K562 (cell line): ENCODE results near the gene CENPQ.

Source experiments
- ARID2 ChIP-seq: fragments of 450-650 bp; IDR thresholded peaks from 2 replicates; pipeline ENCODE4 v1.6.1; 2017; ENCODE audit warnings: antibody characterized with exemption, mild to moderate bottlenecking
- CREB3 ChIP-seq: fragments of 450-650 bp; conservative IDR thresholded peaks from 2 replicates; pipeline ENCODE4 v1.6.1; 2016; ENCODE audit warnings: missing genetic modification characterization, low read depth, mild to moderate bottlenecking, missing compliant biosample characterization, moderate library complexity
- HDAC6 ChIP-seq: IDR thresholded peaks from 2 replicates; pipeline ENCODE4 v1.6.1; 2012; ENCODE audit warnings: low read depth, mild to moderate bottlenecking, control low read depth, inconsistent platforms, low read length, moderate library complexity
- MYC ChIP-seq, 2 experiments: fragments of 250-450 bp in 1 of 2; sonication (Bioruptor Pico) in 1 of 2; IDR thresholded peaks; 2 replicates each; pipeline versions ENCODE4 v1.5.1 to v1.6.1; 2012 to 2021; ENCODE audit warnings: low read depth in 2 of 2, borderline replicate concordance in 1 of 2, improper control_type of control experiment in 1 of 2, low read length in 1 of 2, mild to moderate bottlenecking in 1 of 2, moderate library complexity in 1 of 2
- MYNN ChIP-seq, 2 experiments: sonication (generic); formaldehyde crosslinking in 1 of 2; IDR thresholded peaks; 2 replicates each; pipeline versions ENCODE4 v1.5.0 to v1.6.1; 2016 to 2020; ENCODE audit warnings: antibody characterized with exemption in 1 of 2, missing genetic modification reagents in 1 of 2
- NFYB ChIP-seq: IDR thresholded peaks from 2 replicates; pipeline ENCODE4 v1.6.1; 2011; ENCODE audit warnings: mild to moderate bottlenecking, moderate library complexity; ENCODE audit not compliant: insufficient read length; ENCODE audit errors: extremely low read depth
- POLR2A ChIP-seq: fragments of 450-650 bp; conservative IDR thresholded peaks from 2 replicates; pipeline ENCODE4 v1.6.1; 2016
- PTBP1 ChIP-seq: fragments of 200-400 bp; formaldehyde crosslinking; IDR thresholded peaks from 2 replicates; pipeline ENCODE4 v1.6.1; 2017; ENCODE audit warnings: low read depth, low read length
- SRF ChIP-seq, 2 experiments: fragments of 250-450, 450-650 bp in 1 of 2; sonication (Bioruptor Pico) in 1 of 2; sonication (generic) in 1 of 2; formaldehyde crosslinking; IDR thresholded peaks; 2 replicates each; pipeline versions ENCODE4 v1.5.0 to v1.5.1; 2020 to 2022; ENCODE audit warnings: mild to moderate bottlenecking in 1 of 2, missing genetic modification reagents in 1 of 2
- SRSF9 ChIP-seq: fragments of 200-400 bp; formaldehyde crosslinking; IDR thresholded peaks from 2 replicates; pipeline ENCODE4 v1.6.1; 2017; ENCODE audit warnings: low read depth, low read length, borderline replicate concordance
- USF1 ChIP-seq: sonication (generic); formaldehyde crosslinking; IDR thresholded peaks from 2 replicates; pipeline ENCODE4 v1.9.0; 2022; ENCODE audit warnings: mild to moderate bottlenecking, missing genetic modification reagents
- ZNF23 ChIP-seq: fragments of 250-450 bp; sonication (Bioruptor Pico); IDR thresholded peaks from 2 replicates; pipeline ENCODE4 v1.4.0; 2020; ENCODE audit warnings: mild to moderate bottlenecking
- ZNF79 ChIP-seq: fragments of 250-450 bp; sonication (Bioruptor Pico); IDR thresholded peaks from 2 replicates; pipeline ENCODE4 v1.4.0; 2020; ENCODE audit warnings: low read depth, mild to moderate bottlenecking, moderate library complexity
- TF ChIP-seq, protein P1 (sequence below), 3 experiments: IDR thresholded peaks in 2 of 3; conservative IDR thresholded peaks in 1 of 3; 2 replicates each; pipeline ENCODE4 v1.5.1; 2011 to 2012; ENCODE audit warnings: low read length in 3 of 3, mild to moderate bottlenecking in 3 of 3, control low read depth in 2 of 3, improper control_type of control experiment in 1 of 3, inconsistent platforms in 1 of 3, low read depth in 1 of 3, mixed read lengths in 1 of 3, moderate library complexity in 1 of 3; ENCODE audit not compliant: insufficient read depth in 2 of 3

DNA sequence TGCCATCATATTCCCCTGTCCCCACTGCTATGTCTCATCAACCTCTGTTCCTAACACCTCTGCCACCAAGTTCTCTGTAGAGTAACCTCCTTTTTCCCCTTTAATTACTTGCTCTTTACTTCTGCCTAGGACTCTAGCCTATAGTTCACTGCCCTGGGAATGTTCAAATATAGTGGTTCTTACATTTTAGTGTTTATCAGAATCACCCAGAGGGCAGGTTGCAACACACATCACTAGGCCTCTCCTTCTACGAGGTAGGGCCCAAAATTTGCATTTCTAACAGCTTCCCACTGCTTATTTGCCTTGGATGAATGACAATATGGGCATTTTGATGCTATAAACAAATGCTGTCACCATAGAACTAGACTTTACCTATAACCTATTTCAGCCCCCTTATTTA is 64.2 kb downstream of the CENPQ start:
- TF ChIP-seq CREB3 (tag) (no peak), ARID2 (no peak), PTBP1 (no peak), POLR2A (no peak), USF1 (CRISPR knock-in tag) (no peak), NFYB (no peak), ZNF23 (CRISPR knock-in tag) (no peak), SRSF9 (no peak), MYNN (IDR thresholded peaks at IDR 0.05) (no peak), MYNN (CRISPR knock-in tag; IDR thresholded peaks at IDR 0.05) (no peak), ZNF79 (CRISPR knock-in tag) (no peak), SRF (CRISPR knock-in tag; IDR thresholded peaks at IDR 0.05) (no peak), MYC (IDR thresholded peaks at IDR 0.05; ENCODE audit: low read depth, low read length) (no peak), MYC (CRISPR knock-in tag; IDR thresholded peaks at IDR 0.05; ENCODE audit: borderline replicate concordance, low read depth) (no peak), HDAC6 (no peak)
- TF ChIP-seq, protein P1, sequence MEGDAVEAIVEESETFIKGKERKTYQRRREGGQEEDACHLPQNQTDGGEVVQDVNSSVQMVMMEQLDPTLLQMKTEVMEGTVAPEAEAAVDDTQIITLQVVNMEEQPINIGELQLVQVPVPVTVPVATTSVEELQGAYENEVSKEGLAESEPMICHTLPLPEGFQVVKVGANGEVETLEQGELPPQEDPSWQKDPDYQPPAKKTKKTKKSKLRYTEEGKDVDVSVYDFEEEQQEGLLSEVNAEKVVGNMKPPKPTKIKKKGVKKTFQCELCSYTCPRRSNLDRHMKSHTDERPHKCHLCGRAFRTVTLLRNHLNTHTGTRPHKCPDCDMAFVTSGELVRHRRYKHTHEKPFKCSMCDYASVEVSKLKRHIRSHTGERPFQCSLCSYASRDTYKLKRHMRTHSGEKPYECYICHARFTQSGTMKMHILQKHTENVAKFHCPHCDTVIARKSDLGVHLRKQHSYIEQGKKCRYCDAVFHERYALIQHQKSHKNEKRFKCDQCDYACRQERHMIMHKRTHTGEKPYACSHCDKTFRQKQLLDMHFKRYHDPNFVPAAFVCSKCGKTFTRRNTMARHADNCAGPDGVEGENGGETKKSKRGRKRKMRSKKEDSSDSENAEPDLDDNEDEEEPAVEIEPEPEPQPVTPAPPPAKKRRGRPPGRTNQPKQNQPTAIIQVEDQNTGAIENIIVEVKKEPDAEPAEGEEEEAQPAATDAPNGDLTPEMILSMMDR (IDR thresholded peaks at IDR 0.05 in 2 of 3, conservative IDR thresholded peaks at IDR 0.05 in 1 of 3; ENCODE audit: insufficient read depth in 2 of 3, low read depth in 1 of 3, low read length in 3 of 3), result no peak
